Astrocyte of the cerebellum (primary cell): ENCODE data around the gene GABARAPL1.

Experiments used
- DNase-seq: peaks from one replicate; pipeline ENCODE4 v3.0.0-alpha.2; 2011; ENCODE audit warnings: low read depth
- H3K4me3 ChIP-seq: 2 replicates; pipeline ENCODE4 v1.5.1; 2011; ENCODE audit warnings: mild to moderate bottlenecking, low read depth, low read length, moderate library complexity
- in situ Hi-C: cut with HindIII; loops from 2 replicates; pipeline ENCODE4 v1.10.0; 2017; ENCODE audit warnings: low sequenced_read_pairs
- TF ChIP-seq, protein P1 (sequence below): IDR thresholded peaks from 2 replicates; pipeline ENCODE4 v1.5.1; 2012; ENCODE audit warnings: low read length, low read depth, moderate library complexity, mild to moderate bottlenecking; ENCODE audit errors: missing control alignments

Gene GABARAPL1

DNA sequence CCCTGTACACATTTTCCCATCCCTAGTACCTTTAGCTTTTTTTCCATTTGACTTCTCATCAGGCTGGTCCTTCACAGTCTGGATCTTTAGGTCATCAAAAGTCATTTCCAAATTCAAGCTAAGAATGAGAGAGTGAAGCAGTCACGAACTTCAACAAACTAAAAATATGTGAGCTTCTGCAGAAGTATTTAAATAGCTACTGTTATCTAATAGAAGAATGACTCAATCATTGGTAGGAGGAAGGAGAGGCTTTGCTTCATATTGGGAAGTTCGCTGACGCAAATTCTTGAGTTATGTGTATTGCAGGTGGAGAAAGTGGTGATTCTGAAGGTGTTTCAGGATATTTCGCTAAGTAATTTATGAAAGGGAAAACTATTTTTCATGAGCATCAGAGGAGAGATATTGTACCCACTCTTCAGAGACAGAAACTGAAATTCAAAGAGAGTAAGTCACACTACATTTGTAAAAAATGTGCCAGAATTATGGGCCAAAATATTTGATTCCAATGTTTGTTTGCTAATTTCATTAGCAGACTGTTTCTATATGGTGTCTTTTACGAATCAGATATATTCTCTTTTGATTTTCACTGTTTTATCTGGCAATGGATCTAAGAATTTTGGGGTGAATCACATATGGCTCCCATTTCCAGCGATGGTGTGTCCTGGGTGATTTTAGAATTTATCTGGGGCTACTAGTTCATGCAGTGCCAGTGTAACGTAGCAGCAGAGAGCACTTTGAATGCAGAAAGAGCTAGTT, 40.5 kb upstream of the GABARAPL1 start, which contains the start of gene OLR1:
Gene OLR1 (minus strand): TSS at position 160 of the 756 bp plus-strand sequence. CDS start 55 bp downstream, at position 105.
- in situ Hi-C loops = no loop called here
- no peak within 1 kb of the TSS for H3K4me3 ChIP-seq
- no peak for DNase-seq
- TF ChIP-seq, protein P1, sequence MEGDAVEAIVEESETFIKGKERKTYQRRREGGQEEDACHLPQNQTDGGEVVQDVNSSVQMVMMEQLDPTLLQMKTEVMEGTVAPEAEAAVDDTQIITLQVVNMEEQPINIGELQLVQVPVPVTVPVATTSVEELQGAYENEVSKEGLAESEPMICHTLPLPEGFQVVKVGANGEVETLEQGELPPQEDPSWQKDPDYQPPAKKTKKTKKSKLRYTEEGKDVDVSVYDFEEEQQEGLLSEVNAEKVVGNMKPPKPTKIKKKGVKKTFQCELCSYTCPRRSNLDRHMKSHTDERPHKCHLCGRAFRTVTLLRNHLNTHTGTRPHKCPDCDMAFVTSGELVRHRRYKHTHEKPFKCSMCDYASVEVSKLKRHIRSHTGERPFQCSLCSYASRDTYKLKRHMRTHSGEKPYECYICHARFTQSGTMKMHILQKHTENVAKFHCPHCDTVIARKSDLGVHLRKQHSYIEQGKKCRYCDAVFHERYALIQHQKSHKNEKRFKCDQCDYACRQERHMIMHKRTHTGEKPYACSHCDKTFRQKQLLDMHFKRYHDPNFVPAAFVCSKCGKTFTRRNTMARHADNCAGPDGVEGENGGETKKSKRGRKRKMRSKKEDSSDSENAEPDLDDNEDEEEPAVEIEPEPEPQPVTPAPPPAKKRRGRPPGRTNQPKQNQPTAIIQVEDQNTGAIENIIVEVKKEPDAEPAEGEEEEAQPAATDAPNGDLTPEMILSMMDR = no peak

GRCh38 chr12:10174986-10175614, 37.6 kb upstream of the GABARAPL1 start:
- TF ChIP-seq, protein P1 = no peak
- in situ Hi-C loops = no loop called here
- no peak overlapping the region for H3K4me3 ChIP-seq
- DNase-seq = no peak

GRCh38 chr12:10175846-10176636, 36.6 kb upstream of the GABARAPL1 start:
- no peak overlapping the region for H3K4me3 ChIP-seq
- TF ChIP-seq, protein P1 = no peak
- in situ Hi-C loops = no loop called here
- DNase-seq = no peak

- TF ChIP-seq, protein P1 = no peak
- DNase-seq = no peak
- in situ Hi-C loops = no loop called here
- H3K4me3 ChIP-seq = no peak within 1 kb of the TSS
Measured at GRCh38 chr12:10178821-10179220, 33.9 kb upstream of the GABARAPL1 start, which contains the start of gene TMEM52B. Gene TMEM52B (plus strand): TSS chr12:10179032. CDS start chr12:10179575, 543 bp downstream.

DNA sequence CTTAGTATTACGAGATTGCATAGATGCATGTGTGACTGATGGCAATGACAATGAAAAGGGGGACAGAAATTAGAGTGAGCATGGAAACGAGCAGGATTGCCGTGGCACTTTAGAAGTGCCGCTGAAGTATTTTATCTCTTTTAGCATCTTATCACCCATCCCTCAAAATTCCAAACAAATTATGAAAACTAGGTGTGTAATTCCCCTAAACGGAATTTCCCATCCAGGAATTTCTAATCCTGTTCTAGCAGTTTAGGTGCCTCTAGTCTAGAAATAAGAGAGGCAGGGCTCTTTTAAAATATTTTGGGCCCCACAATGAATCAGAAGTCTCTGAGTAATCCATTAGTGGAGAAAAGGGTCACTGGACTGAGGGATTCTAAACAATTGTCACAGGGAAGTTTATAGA, 32.9 kb upstream of the GABARAPL1 start:
- in situ Hi-C loops = no loop called here
- H3K4me3 ChIP-seq = no peak overlapping the region
- DNase-seq = no peak
- TF ChIP-seq, protein P1 = no peak

GRCh38 chr12:10182354-10183049, 30.2 kb upstream of the GABARAPL1 start:
- in situ Hi-C loops = no loop called here
- no peak for DNase-seq
- H3K4me3 ChIP-seq = no peak overlapping the region
- TF ChIP-seq, protein P1 = no peak
